ENCODE results near the gene PCBP3.

PCBP3 gene

GRCh38 chr21:45801129-45801964 lies 157.8 kb downstream of the PCBP3 start:
- no peak for TF ChIP-seq CTCF (conservative IDR thresholded peaks at IDR 0.05; ENCODE audit: low read depth, low read length)
- Histone ChIP-seq H3K4me3 (IDR thresholded peaks at IDR 0.05; ENCODE audit: insufficient read depth, low read depth, low read length) (no peak overlapping the region), H3K79me2 (ENCODE audit: insufficient read depth, low read depth) (no peaks in the 10 kb centered on the region), H3K9ac (no peak overlapping the region), H3K4me1 (ENCODE audit: low read depth, poor library complexity, severe bottlenecking) (no peaks in the 10 kb centered on the region), H3K27me3 (ENCODE audit: insufficient read depth, low read depth) (peaks cover 22% of the 10 kb centered on the region; the same call in 1 of the 2 replicates), H3K36me3 (ENCODE audit: insufficient read depth) (no peaks in the 10 kb centered on the region), H3K4me2 (no peak overlapping the region), H2AFZ (ENCODE audit: low read depth) (no peak overlapping the region), H4K20me1 (ENCODE audit: insufficient read depth) (no peaks in the 10 kb centered on the region), H3K27ac (no peak overlapping the region)

GRCh38 chr21:45801989-45802388 lies 158.5 kb downstream of the PCBP3 start:
- Histone ChIP-seq H3K9ac (no peak overlapping the region), H3K27me3 (ENCODE audit: insufficient read depth, low read depth) (peaks cover 27% of the 10 kb centered on the region; the same call in 1 of the 2 replicates), H3K36me3 (ENCODE audit: insufficient read depth) (no peaks in the 10 kb centered on the region), H3K27ac (no peak overlapping the region), H2AFZ (ENCODE audit: low read depth) (no peak overlapping the region), H3K4me1 (ENCODE audit: low read depth, poor library complexity, severe bottlenecking) (no peaks in the 10 kb centered on the region), H3K4me2 (no peak overlapping the region), H3K4me3 (IDR thresholded peaks at IDR 0.05; ENCODE audit: insufficient read depth, low read depth, low read length) (no peak overlapping the region), H3K79me2 (ENCODE audit: insufficient read depth, low read depth) (no peaks in the 10 kb centered on the region), H4K20me1 (ENCODE audit: insufficient read depth) (no peaks in the 10 kb centered on the region)
- no peak for TF ChIP-seq CTCF (conservative IDR thresholded peaks at IDR 0.05; ENCODE audit: low read depth, low read length)

DNA sequence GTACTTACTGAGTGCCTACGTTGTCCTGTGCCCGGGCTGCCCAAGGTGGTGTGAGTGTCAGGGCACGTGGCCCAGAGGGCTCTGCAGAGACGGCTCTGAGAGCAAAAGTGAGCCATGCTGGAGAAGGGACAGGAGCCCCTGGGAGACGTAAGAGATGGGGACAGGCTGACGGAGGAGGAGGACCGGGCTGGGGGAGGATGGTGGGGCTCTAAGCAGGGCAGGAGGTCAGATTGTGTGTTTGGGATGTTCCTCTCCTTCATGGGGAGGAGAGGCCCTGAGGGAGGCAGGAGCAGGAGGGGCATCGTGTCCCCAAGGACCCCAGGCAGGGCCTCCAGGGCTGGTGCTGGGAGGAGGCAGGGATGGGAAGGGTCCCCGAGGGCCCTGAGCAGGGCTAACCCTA lies 158.9 kb downstream of the PCBP3 start:
- H3K27ac ChIP-seq = no peak overlapping the region
- no peak overlapping the region for H2AFZ ChIP-seq (ENCODE audit: low read depth)
- no peak overlapping the region for H3K9ac ChIP-seq
- peaks cover 31% of the 10 kb centered on the region; the same call in 1 of the 2 replicates for H3K27me3 ChIP-seq (ENCODE audit: insufficient read depth, low read depth)
- H4K20me1 ChIP-seq (ENCODE audit: insufficient read depth) = no peaks in the 10 kb centered on the region
- H3K4me2 ChIP-seq = no peak overlapping the region
- H3K79me2 ChIP-seq (ENCODE audit: insufficient read depth, low read depth) = no peaks in the 10 kb centered on the region
- no peak overlapping the region for H3K4me3 ChIP-seq (IDR thresholded peaks at IDR 0.05; ENCODE audit: insufficient read depth, low read depth, low read length)
- TF ChIP-seq CTCF (conservative IDR thresholded peaks at IDR 0.05; ENCODE audit: low read depth, low read length) = no peak
- H3K36me3 ChIP-seq (ENCODE audit: insufficient read depth) = no peaks in the 10 kb centered on the region
- H3K4me1 ChIP-seq (ENCODE audit: low read depth, poor library complexity, severe bottlenecking) = no peaks in the 10 kb centered on the region

- Histone ChIP-seq H4K20me1 (ENCODE audit: insufficient read depth) (no peaks in the 10 kb centered on the region), H3K4me1 (ENCODE audit: low read depth, poor library complexity, severe bottlenecking) (no peaks in the 10 kb centered on the region), H3K4me3 (IDR thresholded peaks at IDR 0.05; ENCODE audit: insufficient read depth, low read depth, low read length) (no peak overlapping the region), H3K27me3 (ENCODE audit: insufficient read depth, low read depth) (peaks cover 33% of the 10 kb centered on the region; the same call in 1 of the 2 replicates), H3K9ac (no peak overlapping the region), H3K27ac (no peak overlapping the region), H2AFZ (ENCODE audit: low read depth) (no peak overlapping the region), H3K79me2 (ENCODE audit: insufficient read depth, low read depth) (no peaks in the 10 kb centered on the region), H3K36me3 (ENCODE audit: insufficient read depth) (no peaks in the 10 kb centered on the region), H3K4me2 (no peak overlapping the region)
- TF ChIP-seq CTCF (conservative IDR thresholded peaks at IDR 0.05; ENCODE audit: low read depth, low read length) = no peak
These were observed 159.6 kb downstream of the PCBP3 start for GRCh38 chr21:45802956-45803617.
